ENCODE results near the gene USP22. TPM values are rescaled to one million over a fixed set of nuclear protein-coding genes. Genes with fewer than 3 reads are reported as not detected.

The USP22 gene
- total RNA-seq, 2 donors from 2014 or later = 379 to 396 TPM

GRCh38 chr17:20992416-20992815 is 50.4 kb downstream of the USP22 start:
- no peak overlapping the region for H3K27ac ChIP-seq (ENCODE audit: low read depth, low read length)
- H3K36me3 Mint-ChIP-seq (ENCODE audit: low read depth) = no peaks in the 10 kb centered on the region
- H3K9me3 Mint-ChIP-seq = peaks cover 4% of the 10 kb centered on the region
- H3K27me3 Mint-ChIP-seq (ENCODE audit: insufficient read depth) = no peaks in the 10 kb centered on the region
- peaks cover 9% of the 10 kb centered on the region for H3K4me1 Mint-ChIP-seq
- DNase-seq = no peak
- no peaks in the 10 kb centered on the region for H3K9me3 ChIP-seq (ENCODE audit: control insufficient read depth, low read length)
- H3K4me3 Mint-ChIP-seq = no peak overlapping the region
- 90 to 97% methylated on average over 7 to 12 of the region's 12 CpGs for WGBS, 2 experiments (ENCODE audit: insufficient coverage in 1 of 2, insufficient read length in 1 of 2)
- no peak overlapping the region for H3K9ac ChIP-seq (ENCODE audit: extremely low read depth, low read length, poor library complexity, severe bottlenecking)
- H3K4me1 ChIP-seq (ENCODE audit: control insufficient read depth, insufficient read depth, low read length) = no peaks in the 10 kb centered on the region
- H3K27me3 ChIP-seq (ENCODE audit: control insufficient read depth, insufficient read depth, low read length, poor library complexity, severe bottlenecking) = no peaks in the 10 kb centered on the region
- TF ChIP-seq CTCF (conservative IDR thresholded peaks at IDR 0.05) = no peak
- H3K4me3 ChIP-seq (ENCODE audit: low read length) = no peak overlapping the region
- H3K27ac Mint-ChIP-seq = no peak overlapping the region
- no peaks in the 10 kb centered on the region for H3K36me3 ChIP-seq (ENCODE audit: control insufficient read depth, insufficient read depth, low read length)

GRCh38 chr17:20991276-20992037 is 51.4 kb downstream of the USP22 start:
- Histone ChIP-seq H3K9me3 (ENCODE audit: control insufficient read depth, low read length) (no peaks in the 10 kb centered on the region), H3K36me3 (ENCODE audit: control insufficient read depth, insufficient read depth, low read length) (no peaks in the 10 kb centered on the region), H3K27ac (ENCODE audit: low read depth, low read length) (no peak overlapping the region), H3K4me3 (ENCODE audit: low read length) (no peak overlapping the region), H3K27me3 (ENCODE audit: control insufficient read depth, insufficient read depth, low read length, poor library complexity, severe bottlenecking) (no peaks in the 10 kb centered on the region), H3K9ac (ENCODE audit: extremely low read depth, low read length, poor library complexity, severe bottlenecking) (no peak overlapping the region), H3K4me1 (ENCODE audit: control insufficient read depth, insufficient read depth, low read length) (no peaks in the 10 kb centered on the region)
- TF ChIP-seq CTCF (conservative IDR thresholded peaks at IDR 0.05) = no peak
- Mint-ChIP-seq H3K4me1 (peaks cover 9% of the 10 kb centered on the region), H3K36me3 (ENCODE audit: low read depth) (peaks cover 7% of the 10 kb centered on the region), H3K27me3 (ENCODE audit: insufficient read depth) (no peaks in the 10 kb centered on the region), H3K4me3 (no peak overlapping the region), H3K27ac (no peak overlapping the region), H3K9me3 (peaks cover 12% of the 10 kb centered on the region)
- WGBS, 2 experiments (ENCODE audit: insufficient coverage in 1 of 2, insufficient read length in 1 of 2) = 95 to 100% methylated on average over 4 to 17 of the region's 17 CpGs
- peak; percentile 49 for DNase-seq

GRCh38 chr17:20989991-20990855 is 52.6 kb downstream of the USP22 start:
- WGBS, 2 experiments (ENCODE audit: insufficient coverage in 1 of 2, insufficient read length in 1 of 2) = 87 to 93% methylated on average over 6 of the region's 6 CpGs
- Histone ChIP-seq H3K27ac (ENCODE audit: low read depth, low read length) (no peak overlapping the region), H3K9ac (ENCODE audit: extremely low read depth, low read length, poor library complexity, severe bottlenecking) (no peak overlapping the region), H3K9me3 (ENCODE audit: control insufficient read depth, low read length) (no peaks in the 10 kb centered on the region), H3K4me1 (ENCODE audit: control insufficient read depth, insufficient read depth, low read length) (no peaks in the 10 kb centered on the region), H3K4me3 (ENCODE audit: low read length) (no peak overlapping the region), H3K36me3 (ENCODE audit: control insufficient read depth, insufficient read depth, low read length) (no peaks in the 10 kb centered on the region), H3K27me3 (ENCODE audit: control insufficient read depth, insufficient read depth, low read length, poor library complexity, severe bottlenecking) (no peaks in the 10 kb centered on the region)
- H3K27ac Mint-ChIP-seq = no peak overlapping the region
- no peaks in the 10 kb centered on the region for H3K27me3 Mint-ChIP-seq (ENCODE audit: insufficient read depth)
- peaks cover 7% of the 10 kb centered on the region for H3K36me3 Mint-ChIP-seq (ENCODE audit: low read depth)
- peaks cover 12% of the 10 kb centered on the region for H3K9me3 Mint-ChIP-seq
- TF ChIP-seq CTCF (conservative IDR thresholded peaks at IDR 0.05) = no peak
- peak; percentile 47 for DNase-seq
- H3K4me1 Mint-ChIP-seq = peaks cover 9% of the 10 kb centered on the region
- no peak overlapping the region for H3K4me3 Mint-ChIP-seq
